H9 (cell line): ENCODE data around the gene CFAP77. TPM values are rescaled to one million over a fixed set of nuclear protein-coding genes. Genes with fewer than 3 reads are reported as not detected.

ENCODE experiments used
- DNase-seq: peaks from one replicate; pipeline ENCODE4 v3.0.0-alpha.2; 2017
- H2AFZ ChIP-seq: one replicate; pipeline ENCODE4 v1.6.1; 2013; ENCODE audit warnings: mild to moderate bottlenecking, low read length, control low read depth, moderate library complexity
- H2AK5ac ChIP-seq: 2 replicates; pipeline ENCODE4 v1.6.1; 2013; ENCODE audit warnings: low read length, control low read depth, mixed read lengths; ENCODE audit not compliant: insufficient read length
- H2BK120ac ChIP-seq: one replicate; pipeline ENCODE4 v1.6.1; 2013; ENCODE audit warnings: low read depth, mild to moderate bottlenecking, low read length, control low read depth, inconsistent platforms; ENCODE audit not compliant: poor library complexity, severe bottlenecking
- H2BK12ac ChIP-seq: 2 replicates; pipeline ENCODE4 v1.6.1; 2013; ENCODE audit warnings: low read length, control low read depth, mixed read lengths, low read depth; ENCODE audit not compliant: insufficient read length
- H2BK15ac ChIP-seq: 2 replicates; pipeline ENCODE4 v1.6.1; 2013; ENCODE audit warnings: low read depth, low read length, control low read depth
- H2BK20ac ChIP-seq: one replicate; pipeline ENCODE4 v1.6.1; 2013; ENCODE audit warnings: low read depth, mild to moderate bottlenecking, low read length, control low read depth, inconsistent platforms; ENCODE audit not compliant: poor library complexity, severe bottlenecking
- H2BK5ac ChIP-seq: 2 replicates; pipeline ENCODE4 v1.6.1; 2013; ENCODE audit warnings: low read length, control low read depth, mixed read lengths; ENCODE audit not compliant: insufficient read length
- H3K14ac ChIP-seq: 2 replicates; pipeline ENCODE4 v1.6.1; 2013; ENCODE audit warnings: low read length, control low read depth; ENCODE audit not compliant: insufficient read depth
- H3K18ac ChIP-seq: 2 replicates; pipeline ENCODE4 v1.6.1; 2013; ENCODE audit warnings: low read depth, mild to moderate bottlenecking, mixed read lengths, low read length, control low read depth; ENCODE audit not compliant: insufficient read length
- H3K23ac ChIP-seq: 2 replicates; pipeline ENCODE4 v1.6.1; 2013; ENCODE audit warnings: low read length, control low read depth, mixed read lengths, low read depth; ENCODE audit not compliant: insufficient read length
- H3K23me2 ChIP-seq: 2 replicates; pipeline ENCODE4 v1.6.1; 2013; ENCODE audit warnings: low read depth, mild to moderate bottlenecking, mixed read lengths, low read length, control low read depth; ENCODE audit not compliant: insufficient read length, poor library complexity, severe bottlenecking
- H3K27ac ChIP-seq: 2 replicates; pipeline ENCODE4 v1.5.1; 2013; ENCODE audit warnings: low read length, control low read depth, mixed read lengths, low read depth; ENCODE audit not compliant: insufficient read length
- H3K27me3 ChIP-seq: 2 replicates; pipeline ENCODE4 v1.6.1; 2013; ENCODE audit warnings: low read length, control low read depth, inconsistent platforms; ENCODE audit not compliant: insufficient read depth
- H3K4ac ChIP-seq: 2 replicates; pipeline ENCODE4 v1.6.1; 2013; ENCODE audit warnings: low read depth, mild to moderate bottlenecking, control low read depth, inconsistent platforms, low read length, moderate library complexity
- H3K4me1 ChIP-seq: 2 replicates; pipeline ENCODE4 v1.6.1; 2013; ENCODE audit warnings: low read length, control low read depth, inconsistent platforms; ENCODE audit not compliant: insufficient read depth
- H3K4me2 ChIP-seq: 2 replicates; pipeline ENCODE4 v1.6.1; 2013; ENCODE audit warnings: low read length, control low read depth, mixed read lengths; ENCODE audit not compliant: insufficient read length, insufficient read depth
- H3K56ac ChIP-seq: 2 replicates; pipeline ENCODE4 v1.6.1; 2013; ENCODE audit warnings: low read depth, mild to moderate bottlenecking, mixed read lengths, low read length, control low read depth; ENCODE audit not compliant: insufficient read length
- H3K79me1 ChIP-seq: 2 replicates; pipeline ENCODE4 v1.6.1; 2013; ENCODE audit warnings: low read depth, mild to moderate bottlenecking, moderate library complexity, low read length, control low read depth, inconsistent platforms; ENCODE audit not compliant: insufficient read depth, poor library complexity, severe bottlenecking
- H3K79me2 ChIP-seq: 2 replicates; pipeline ENCODE4 v1.6.1; 2013; ENCODE audit warnings: low read length, control low read depth, inconsistent platforms; ENCODE audit not compliant: insufficient read depth
- H3K9ac ChIP-seq: 2 replicates; pipeline ENCODE4 v1.6.1; 2013; ENCODE audit warnings: low read length, control low read depth, mixed read lengths; ENCODE audit not compliant: insufficient read length; ENCODE audit errors: extremely low read depth
- H3K9me3 ChIP-seq: one replicate; pipeline ENCODE4 v1.6.1; 2013; ENCODE audit warnings: low read depth, low read length, inconsistent platforms; ENCODE audit not compliant: control insufficient read depth
- H3T11ph ChIP-seq: one replicate; pipeline ENCODE4 v1.6.1; 2013; ENCODE audit warnings: mild to moderate bottlenecking, low read length, control low read depth, inconsistent platforms
- H4K20me1 ChIP-seq: one replicate; pipeline ENCODE4 v1.6.1; 2013; ENCODE audit not compliant: control insufficient read depth, insufficient read length, insufficient read depth
- H4K5ac ChIP-seq: 2 replicates; pipeline ENCODE4 v1.6.1; 2013; ENCODE audit warnings: low read depth, mild to moderate bottlenecking, mixed read lengths, low read length, control low read depth; ENCODE audit not compliant: insufficient read length
- H4K8ac ChIP-seq: replicated peaks from 2 replicates; pipeline ENCODE4 v1.6.1; 2013; ENCODE audit warnings: low read length, control low read depth, mixed read lengths, low read depth; ENCODE audit not compliant: insufficient read length
- H4K91ac ChIP-seq: 2 replicates; pipeline ENCODE4 v1.6.1; 2013; ENCODE audit warnings: low read depth, mild to moderate bottlenecking, moderate library complexity, mixed read lengths, low read length, control low read depth; ENCODE audit not compliant: insufficient read length
- H3K27ac Mint-ChIP-seq, 3 experiments: 2 replicates in 2 of 3; 3 replicates in 1 of 3; pipeline ENCODE4 v1.8.0; 2020 to 2021; ENCODE audit warnings: mixed read lengths in 3 of 3, mild to moderate bottlenecking in 1 of 3, moderate library complexity in 1 of 3
- H3K27me3 Mint-ChIP-seq: 2 replicates; pipeline ENCODE4 v1.8.0; 2021; ENCODE audit warnings: low read depth, mild to moderate bottlenecking, moderate library complexity, mixed read lengths
- H3K36me3 Mint-ChIP-seq, 3 experiments: 2 replicates in 2 of 3; 3 replicates in 1 of 3; pipeline ENCODE4 v1.8.0; 2020 to 2021; ENCODE audit warnings: low read depth in 3 of 3, mixed read lengths in 3 of 3; ENCODE audit not compliant: insufficient read depth in 1 of 3
- H3K4me1 Mint-ChIP-seq, 2 experiments: 2 replicates each; pipeline ENCODE4 v1.8.0; 2020; ENCODE audit warnings: mixed read lengths in 2 of 2
- H3K4me3 Mint-ChIP-seq, 2 experiments: 2 replicates in 1 of 2; 3 replicates in 1 of 2; pipeline ENCODE4 v1.8.0; 2020 to 2021; ENCODE audit warnings: mild to moderate bottlenecking in 2 of 2, mixed read lengths in 2 of 2, moderate library complexity in 1 of 2
- H3K9me3 Mint-ChIP-seq, 2 experiments: 2 replicates in 1 of 2; 3 replicates in 1 of 2; pipeline ENCODE4 v1.8.0; 2020; ENCODE audit warnings: mild to moderate bottlenecking in 2 of 2, mixed read lengths in 2 of 2, moderate library complexity in 1 of 2
- CTCF ChIP-seq: fragments of 200-600 bp; sonication (generic); conservative IDR thresholded peaks from 3 replicates; pipeline ENCODE4 v1.8.0; 2021; ENCODE audit warnings: antibody characterized with exemption, mild to moderate bottlenecking
- WGBS: extraction: QIAGEN DNeasy Blood & Tissue Kit; methylation state at CpG from one replicate; pipeline ENCODE4 v1.1.7; 2013; ENCODE audit warnings: missing lambda C conversion rate, low lambda C conversion rate, mixed read lengths; ENCODE audit not compliant: insufficient read length; ENCODE audit errors: extremely low coverage; 5-methylcytosine and 5-hydroxymethylcytosine counted together
- total RNA-seq: library from RNA; stranded (reverse); gene quantifications from 2 replicates; pipeline ENCODE4 v1.2.1, GENCODE V29; 2021

CFAP77 gene
- total RNA-seq, 1 experiment from 2014 or later: 0.72 TPM

GRCh38 chr9:132584601-132585560 lies 174.9 kb downstream of the CFAP77 start:
- peaks cover 6 to 10% of the 10 kb centered on the region in 2 experiments; a peak in 4 of 5 replicates for H3K9me3 Mint-ChIP-seq

More at GRCh38 chr9:132584601-132585560, 174.9 kb downstream of the CFAP77 start:
- no peak for DNase-seq
- Histone ChIP-seq H4K5ac (no peak overlapping the region), H3K4me2 (peak overlapping the region; percentile 1), H3K27ac (no peak overlapping the region), H4K20me1 (peaks cover 3% of the 10 kb centered on the region), H3K23ac (no peak overlapping the region), H3K4ac (no peak overlapping the region), H2BK5ac (no peak overlapping the region), H4K8ac (no peak overlapping the region), H2AK5ac (no peak overlapping the region), H3K18ac (no peak overlapping the region), H3K4me1 (peaks cover 2% of the 10 kb centered on the region; the same call in 1 of the 2 replicates), H2BK120ac (no peak overlapping the region), H3K27me3 (peaks cover 94% of the 10 kb centered on the region), H3K56ac (no peak overlapping the region), H2BK15ac (no peak overlapping the region), H3K9ac (no peak overlapping the region), H3K23me2 (peaks cover 12% of the 10 kb centered on the region), H2BK20ac (no peak overlapping the region), H3T11ph (no peak overlapping the region), H3K79me2 (no peaks in the 10 kb centered on the region), H4K91ac (no peak overlapping the region), H3K14ac (no peak overlapping the region), H3K9me3 (no peaks in the 10 kb centered on the region), H2BK12ac (no peak overlapping the region), H2AFZ (no peak overlapping the region), H3K79me1 (no peaks in the 10 kb centered on the region)
- Mint-ChIP-seq H3K27ac (no peak overlapping the region), H3K27me3 (peaks cover 98% of the 10 kb centered on the region), H3K36me3 (no peaks in the 10 kb centered on the region), H3K4me3 (peak overlapping the region in 1 of 2 experiments; percentile 51; a peak in 2 of 5 replicates), H3K4me1 (peaks cover 30 to 59% of the 10 kb centered on the region in 2 experiments)
- no CpG with 5 or more reads among the region's 30 CpGs for WGBS
- no peak for TF ChIP-seq CTCF
